Fibroblast of mammary gland (primary cell): ENCODE results near the gene ADCY1.
A peak's percentile ranks its signal among the peaks of the same experiment; 100 is the strongest.

Experiments
- DNase-seq: peaks from one replicate; pipeline ENCODE4 v3.0.0-alpha.2; 2010; ENCODE audit warnings: low read depth
- H3K4me3 ChIP-seq: 2 replicates; pipeline ENCODE4 v1.5.1; 2011; ENCODE audit warnings: low read depth, mild to moderate bottlenecking, low read length, moderate library complexity; ENCODE audit not compliant: control insufficient read depth
- CTCF ChIP-seq: conservative IDR thresholded peaks from 2 replicates; pipeline ENCODE4 v1.5.1; 2011; ENCODE audit warnings: low read depth, low read length, inconsistent platforms; ENCODE audit not compliant: control insufficient read depth, insufficient read depth

The ADCY1 gene

GRCh38 chr7:45575501-45576248 lies 1.5 kb downstream of the ADCY1 start:
- TF ChIP-seq CTCF: no peak
- H3K4me3 ChIP-seq: no peak overlapping the region
- DNase-seq: no peak

- peak; percentile 11 for DNase-seq
- H3K4me3 ChIP-seq: no peak overlapping the region
- TF ChIP-seq CTCF: no peak
Measured at GRCh38 chr7:45576249-45576929, 2.2 kb downstream of the ADCY1 start.

GRCh38 chr7:45578022-45578421 lies 3.9 kb downstream of the ADCY1 start:
- TF ChIP-seq CTCF: no peak
- no peak for DNase-seq
- no peak overlapping the region for H3K4me3 ChIP-seq

- no peak overlapping the region for H3K4me3 ChIP-seq
- DNase-seq: no peak
- TF ChIP-seq CTCF: no peak
Measured at GRCh38 chr7:45578467-45578866, 4.3 kb downstream of the ADCY1 start.

- H3K4me3 ChIP-seq: no peak overlapping the region
- no peak for DNase-seq
- TF ChIP-seq CTCF: no peak
Measured at GRCh38 chr7:45579391-45579801, 5.2 kb downstream of the ADCY1 start.

GRCh38 chr7:45580053-45580872 lies 6.1 kb downstream of the ADCY1 start:
- no peak overlapping the region for H3K4me3 ChIP-seq
- peak; percentile 46 for TF ChIP-seq CTCF
- DNase-seq: no peak
